ENCODE data around the gene ICA1. TPM values are rescaled to one million over a fixed set of nuclear protein-coding genes. Genes with fewer than 3 reads are reported as not detected.
A peak's percentile ranks its signal among the peaks of the same experiment; 100 is the strongest.

The ICA1 gene
- total and polyA plus RNA-seq, 2 experiments from 2014 or later = 22.2 to 60.7 TPM

DNA sequence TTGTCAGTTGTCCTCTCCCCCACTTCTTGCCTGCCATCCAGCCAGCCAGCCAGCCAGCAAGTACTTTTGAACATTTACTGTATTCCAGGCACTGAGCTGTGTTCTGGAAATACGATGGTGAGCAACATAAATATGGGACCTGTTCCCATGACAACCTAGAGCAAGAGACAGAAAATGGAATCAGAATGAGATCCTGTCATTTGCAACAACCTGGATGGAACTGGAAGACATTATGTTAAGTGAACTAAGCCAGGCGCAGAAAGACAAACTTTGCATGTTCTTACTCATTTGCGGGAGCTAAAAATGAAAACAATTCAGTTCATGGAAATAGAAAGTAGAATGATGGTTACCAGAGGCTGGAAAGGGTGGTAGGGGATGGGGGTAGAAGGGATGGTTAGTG lies 140.7 kb downstream of the ICA1 start:
- no peak overlapping the region for H3K4me3 ChIP-seq
- no peak for DNase-seq (ENCODE audit: low read depth in 1 of 2, low spot score in 1 of 2)

DNA sequence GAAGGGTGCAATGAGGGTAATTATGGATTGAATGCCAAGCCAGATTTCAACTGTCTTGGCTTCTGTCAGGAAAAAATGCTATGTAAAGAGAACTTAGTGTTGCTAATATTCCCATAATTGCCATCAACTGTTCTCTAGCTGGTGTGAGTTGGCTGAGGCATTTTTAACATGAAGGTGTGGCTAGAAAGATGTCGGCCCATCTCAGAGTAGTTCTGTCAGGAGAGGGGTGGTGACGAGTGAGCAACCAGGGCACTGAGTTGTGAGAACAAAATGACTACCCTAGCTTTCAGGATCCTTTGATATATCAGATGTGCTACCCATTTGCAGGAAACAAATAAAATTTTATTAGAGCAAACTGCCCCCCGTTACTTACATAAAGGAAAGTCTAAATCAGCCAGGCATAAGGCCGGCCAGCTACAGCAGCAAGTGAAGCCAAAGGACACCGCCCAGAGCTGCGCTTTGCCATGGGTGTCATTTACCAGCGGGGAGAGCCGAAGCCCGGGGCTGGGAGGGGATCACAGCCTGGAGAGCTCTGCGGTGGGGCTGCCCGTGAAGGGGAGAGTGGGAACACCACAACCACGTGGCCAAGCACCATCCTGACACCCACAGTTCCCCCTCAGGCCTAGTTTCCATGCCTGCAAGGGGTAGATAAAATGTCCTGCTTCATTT lies 141.4 kb downstream of the ICA1 start:
- H3K4me1 ChIP-seq (ENCODE audit: low read depth) = no peaks in the 10 kb centered on the region
- H3K27me3 ChIP-seq = peaks cover 3% of the 10 kb centered on the region
- H3K36me3 ChIP-seq = no peaks in the 10 kb centered on the region
- H3K27ac ChIP-seq = no peak overlapping the region
- DNase-seq (ENCODE audit: low read depth in 1 of 2, low spot score in 1 of 2) = no peak
- H3K9me3 ChIP-seq (ENCODE audit: low read depth) = no peaks in the 10 kb centered on the region
- no peak overlapping the region for H3K4me3 ChIP-seq
- TF ChIP-seq, protein P1, sequence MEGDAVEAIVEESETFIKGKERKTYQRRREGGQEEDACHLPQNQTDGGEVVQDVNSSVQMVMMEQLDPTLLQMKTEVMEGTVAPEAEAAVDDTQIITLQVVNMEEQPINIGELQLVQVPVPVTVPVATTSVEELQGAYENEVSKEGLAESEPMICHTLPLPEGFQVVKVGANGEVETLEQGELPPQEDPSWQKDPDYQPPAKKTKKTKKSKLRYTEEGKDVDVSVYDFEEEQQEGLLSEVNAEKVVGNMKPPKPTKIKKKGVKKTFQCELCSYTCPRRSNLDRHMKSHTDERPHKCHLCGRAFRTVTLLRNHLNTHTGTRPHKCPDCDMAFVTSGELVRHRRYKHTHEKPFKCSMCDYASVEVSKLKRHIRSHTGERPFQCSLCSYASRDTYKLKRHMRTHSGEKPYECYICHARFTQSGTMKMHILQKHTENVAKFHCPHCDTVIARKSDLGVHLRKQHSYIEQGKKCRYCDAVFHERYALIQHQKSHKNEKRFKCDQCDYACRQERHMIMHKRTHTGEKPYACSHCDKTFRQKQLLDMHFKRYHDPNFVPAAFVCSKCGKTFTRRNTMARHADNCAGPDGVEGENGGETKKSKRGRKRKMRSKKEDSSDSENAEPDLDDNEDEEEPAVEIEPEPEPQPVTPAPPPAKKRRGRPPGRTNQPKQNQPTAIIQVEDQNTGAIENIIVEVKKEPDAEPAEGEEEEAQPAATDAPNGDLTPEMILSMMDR (IDR thresholded peaks at IDR 0.05; ENCODE audit: low read depth, low read length) = no peak

More for the DNA sequence above, 140.7 kb downstream of the ICA1 start:
- TF ChIP-seq, protein P1 (IDR thresholded peaks at IDR 0.05; ENCODE audit: low read depth, low read length) = no peak
- H3K36me3 ChIP-seq = no peaks in the 10 kb centered on the region
- no peaks in the 10 kb centered on the region for H3K9me3 ChIP-seq (ENCODE audit: low read depth)
- H3K27me3 ChIP-seq = peaks cover 3% of the 10 kb centered on the region
- no peaks in the 10 kb centered on the region for H3K4me1 ChIP-seq (ENCODE audit: low read depth)
- no peak overlapping the region for H3K27ac ChIP-seq

DNA sequence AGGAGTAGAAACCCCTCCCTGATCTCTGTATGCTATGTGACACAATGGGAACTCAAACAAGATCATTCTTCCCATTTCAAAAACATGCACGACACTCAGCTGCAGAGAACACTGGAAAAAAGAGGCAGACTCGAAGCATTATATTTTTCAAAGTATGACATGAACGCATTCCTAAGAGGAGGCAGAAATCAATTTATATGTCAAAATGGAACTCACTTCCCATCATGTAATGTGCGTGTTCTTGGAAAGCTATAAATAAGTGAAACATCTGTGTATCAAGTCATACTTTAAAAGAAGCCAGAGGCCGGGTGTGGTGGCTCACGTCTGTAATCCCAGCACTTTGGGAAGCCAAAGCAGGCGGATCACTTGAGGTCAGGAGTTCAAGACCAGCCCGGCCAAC lies 142.7 kb downstream of the ICA1 start:
- H3K4me3 ChIP-seq = no peak overlapping the region
- DNase-seq (ENCODE audit: low read depth in 1 of 2, low spot score in 1 of 2) = no peak
- H3K36me3 ChIP-seq = no peaks in the 10 kb centered on the region
- H3K4me1 ChIP-seq (ENCODE audit: low read depth) = no peaks in the 10 kb centered on the region
- H3K9me3 ChIP-seq (ENCODE audit: low read depth) = no peaks in the 10 kb centered on the region
- H3K27me3 ChIP-seq = no peaks in the 10 kb centered on the region
- TF ChIP-seq, protein P1 (IDR thresholded peaks at IDR 0.05; ENCODE audit: low read depth, low read length) = no peak
- no peak overlapping the region for H3K27ac ChIP-seq

DNA sequence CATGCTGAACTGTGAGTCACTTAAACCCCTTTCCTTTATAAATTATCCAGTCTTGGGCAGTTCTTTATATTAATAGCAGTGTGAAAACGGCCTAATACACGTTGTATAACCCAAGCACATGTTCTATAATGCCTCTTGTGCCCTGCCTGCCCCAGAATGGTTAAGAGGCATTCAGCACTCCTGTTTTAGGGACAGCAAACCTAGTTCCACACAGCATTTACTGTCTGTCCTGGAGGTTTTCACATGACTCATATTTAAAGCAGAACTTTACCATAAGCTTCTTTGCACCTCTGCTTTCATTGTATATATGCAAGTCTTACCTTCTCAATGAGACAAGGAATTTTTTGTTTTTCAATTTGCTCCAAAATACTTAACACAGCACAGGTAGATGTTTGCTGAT lies 144.8 kb downstream of the ICA1 start:
- H3K27ac ChIP-seq = no peak overlapping the region
- H3K4me1 ChIP-seq (ENCODE audit: low read depth) = no peaks in the 10 kb centered on the region
- H3K4me3 ChIP-seq = no peak overlapping the region
- H3K27me3 ChIP-seq = no peaks in the 10 kb centered on the region
- no peaks in the 10 kb centered on the region for H3K9me3 ChIP-seq (ENCODE audit: low read depth)
- TF ChIP-seq, protein P1 (IDR thresholded peaks at IDR 0.05; ENCODE audit: low read depth, low read length) = no peak
- DNase-seq (ENCODE audit: low read depth in 1 of 2, low spot score in 1 of 2) = peak in 1 of 2 donors; percentile 5
- H3K36me3 ChIP-seq = no peaks in the 10 kb centered on the region

DNA sequence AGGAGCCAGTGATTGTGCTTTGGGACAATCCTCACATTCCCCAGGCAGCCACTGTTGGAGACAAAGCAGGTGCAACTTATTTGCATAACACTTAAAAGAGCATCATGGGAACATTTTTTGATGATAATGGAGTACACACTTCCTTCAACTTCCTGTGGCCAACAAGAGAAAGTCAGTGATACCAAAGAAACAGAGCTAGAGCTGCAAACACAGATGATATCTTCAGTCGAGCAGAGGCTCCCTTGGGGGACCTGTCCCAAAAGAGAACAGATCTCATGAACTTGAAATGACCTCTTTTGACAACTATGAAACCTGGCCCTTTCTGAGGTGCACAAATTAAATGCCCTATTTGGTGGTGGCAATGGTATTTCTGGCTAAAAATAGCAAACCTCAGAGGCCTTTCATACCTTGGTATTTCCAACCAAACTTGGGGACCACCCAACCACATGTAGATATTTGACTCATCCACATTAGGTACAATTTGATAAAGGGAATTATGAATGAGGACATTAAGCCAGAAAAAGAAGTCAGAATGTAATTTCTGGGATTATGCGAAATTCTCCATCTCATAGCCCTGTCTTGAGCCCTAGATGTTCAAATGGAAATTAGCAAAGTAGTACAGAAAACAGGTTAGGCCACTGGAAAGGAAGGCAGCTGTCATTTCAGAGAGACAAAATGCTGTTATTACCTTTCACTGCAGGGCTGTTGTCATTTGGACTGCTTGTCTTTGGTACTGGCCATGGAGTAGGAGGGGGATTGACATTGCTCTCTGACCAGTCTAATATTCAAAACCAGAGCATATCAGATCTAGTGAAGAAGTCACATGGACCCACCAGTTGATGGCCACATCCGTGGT lies 146.2 kb downstream of the ICA1 start:
- no peaks in the 10 kb centered on the region for H3K27me3 ChIP-seq
- H3K27ac ChIP-seq = no peak overlapping the region
- no peaks in the 10 kb centered on the region for H3K9me3 ChIP-seq (ENCODE audit: low read depth)
- no peak for DNase-seq (ENCODE audit: low read depth in 1 of 2, low spot score in 1 of 2)
- no peaks in the 10 kb centered on the region for H3K36me3 ChIP-seq
- no peaks in the 10 kb centered on the region for H3K4me1 ChIP-seq (ENCODE audit: low read depth)
- TF ChIP-seq, protein P1 (IDR thresholded peaks at IDR 0.05; ENCODE audit: low read depth, low read length) = no peak
- H3K4me3 ChIP-seq = no peak overlapping the region

All from cardiac muscle cell (in vitro differentiated cells and primary cell).